ENCODE measurements around the gene VPS13D. TPM values are rescaled to one million over a fixed set of nuclear protein-coding genes. Genes with fewer than 3 reads are reported as not detected.

The VPS13D gene
- total RNA-seq, 1 experiment from 2014 or later = 13.1 TPM

DNA sequence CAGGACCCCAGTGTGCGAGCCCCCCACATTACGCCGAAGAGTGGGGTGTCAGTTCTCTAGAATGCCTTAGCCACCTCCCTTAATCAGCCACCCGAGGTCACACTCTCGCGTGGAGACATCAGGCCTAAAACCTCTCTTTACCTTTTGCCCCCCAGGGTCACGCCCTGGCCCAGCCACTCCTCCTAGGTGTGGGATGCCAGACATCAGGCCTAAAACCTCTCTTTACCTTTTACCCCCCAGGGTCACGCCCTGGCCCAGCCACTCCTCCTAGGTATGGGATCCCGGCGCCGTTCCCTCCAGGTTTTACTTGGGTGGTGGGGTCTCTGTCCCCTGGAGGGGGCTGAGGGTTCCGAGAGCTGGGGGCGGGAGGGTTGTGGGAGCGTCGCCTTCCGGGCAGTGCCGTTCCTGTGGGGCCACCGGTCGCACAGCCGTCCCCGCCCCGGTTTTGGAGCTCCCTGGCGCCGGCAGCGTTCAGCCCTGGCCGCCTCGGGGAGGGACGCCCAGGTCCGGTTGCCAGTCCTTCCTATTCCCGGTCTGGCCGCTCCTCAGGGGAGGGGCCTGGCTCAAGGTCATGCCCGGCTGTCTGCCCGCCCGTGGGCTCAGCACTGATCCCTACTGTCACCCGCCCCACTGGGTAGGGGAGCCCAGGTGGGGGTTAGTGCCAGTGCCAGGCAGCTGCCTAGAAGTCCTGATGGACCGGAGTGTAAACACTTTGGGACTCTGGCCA, 882 bp downstream of the VPS13D start:
- no peaks in the 10 kb centered on the region for H3K27me3 ChIP-seq (ENCODE audit: control insufficient read depth, insufficient read depth, low read length)
- peak; percentile 81 for DNase-seq
- peak overlapping the region; percentile 94 for H3K4me3 ChIP-seq (ENCODE audit: insufficient read depth, low read depth, low read length)
- H3K36me3 ChIP-seq (replicated peaks; ENCODE audit: control insufficient read depth, insufficient read depth, low read length) = no peaks in the 10 kb centered on the region

DNA sequence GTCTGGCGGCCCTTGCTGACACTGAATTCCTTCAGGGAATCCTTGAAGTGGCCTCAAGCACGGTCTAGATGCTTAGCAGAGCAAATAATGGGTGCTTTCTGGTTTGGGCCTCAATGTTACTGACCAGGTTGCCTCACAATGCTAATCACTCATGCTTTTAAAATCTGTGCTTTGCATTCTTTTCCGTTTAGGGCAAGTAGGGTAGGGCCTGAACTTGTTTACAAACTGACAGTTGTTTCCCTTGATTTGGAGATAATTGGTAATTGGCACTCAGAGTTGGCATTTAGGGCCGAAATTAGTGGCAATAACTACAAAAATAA, 1.4 kb downstream of the VPS13D start:
- H3K27me3 ChIP-seq (ENCODE audit: control insufficient read depth, insufficient read depth, low read length) = no peaks in the 10 kb centered on the region
- peak overlapping the region; percentile 94 for H3K4me3 ChIP-seq (ENCODE audit: insufficient read depth, low read depth, low read length)
- no peak for DNase-seq
- H3K36me3 ChIP-seq (replicated peaks; ENCODE audit: control insufficient read depth, insufficient read depth, low read length) = no peaks in the 10 kb centered on the region

DNA sequence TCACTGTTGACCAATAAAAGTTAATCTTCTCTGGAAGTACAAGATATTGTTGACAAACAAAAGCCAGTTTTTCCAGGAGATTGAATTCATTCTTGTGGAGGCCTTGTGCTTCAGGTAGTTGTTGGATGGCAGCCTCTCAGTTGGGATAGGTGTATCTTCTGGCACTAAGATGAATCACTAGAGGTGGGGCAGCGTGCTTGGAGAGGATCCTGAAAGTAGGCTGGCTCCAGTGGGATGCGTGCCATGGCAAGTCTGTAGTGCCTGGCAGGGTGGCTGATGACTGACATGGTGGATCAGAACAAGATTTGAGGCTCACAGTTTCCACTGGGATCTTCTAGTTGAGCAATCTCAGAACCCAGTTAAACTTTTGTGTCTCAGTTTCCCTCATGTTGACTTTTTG, 2.4 kb downstream of the VPS13D start:
- no peak overlapping the region for H3K4me3 ChIP-seq (ENCODE audit: insufficient read depth, low read depth, low read length)
- DNase-seq = no peak
- no peaks in the 10 kb centered on the region for H3K36me3 ChIP-seq (replicated peaks; ENCODE audit: control insufficient read depth, insufficient read depth, low read length)
- H3K27me3 ChIP-seq (ENCODE audit: control insufficient read depth, insufficient read depth, low read length) = no peaks in the 10 kb centered on the region

DNA sequence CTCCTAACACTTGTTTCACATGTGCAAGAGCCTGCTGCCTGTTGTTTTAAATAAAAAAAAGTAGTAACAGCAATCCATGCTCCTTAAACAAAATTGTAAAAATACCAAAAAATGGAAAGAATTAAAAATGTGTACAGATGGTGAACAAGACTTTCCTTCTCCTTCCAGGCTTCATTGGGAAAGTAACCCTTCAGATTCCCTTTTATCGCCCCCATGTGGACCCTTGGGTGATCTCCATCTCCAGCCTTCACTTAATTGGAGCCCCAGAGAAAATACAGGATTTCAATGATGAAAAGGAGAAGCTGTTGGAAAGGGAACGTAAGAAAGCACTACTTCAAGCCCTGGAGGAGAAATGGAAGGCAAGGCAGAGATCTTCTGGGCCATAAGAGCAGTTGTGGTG, 14.2 kb downstream of the VPS13D start:
- DNase-seq = peak; percentile 64
- peaks cover 2% of the 10 kb centered on the region; the same call in 1 of the 2 replicates for H3K36me3 ChIP-seq (replicated peaks; ENCODE audit: control insufficient read depth, insufficient read depth, low read length)
- no peak overlapping the region for H3K4me3 ChIP-seq (ENCODE audit: insufficient read depth, low read depth, low read length)
- H3K27me3 ChIP-seq (ENCODE audit: control insufficient read depth, insufficient read depth, low read length) = no peaks in the 10 kb centered on the region

DNA sequence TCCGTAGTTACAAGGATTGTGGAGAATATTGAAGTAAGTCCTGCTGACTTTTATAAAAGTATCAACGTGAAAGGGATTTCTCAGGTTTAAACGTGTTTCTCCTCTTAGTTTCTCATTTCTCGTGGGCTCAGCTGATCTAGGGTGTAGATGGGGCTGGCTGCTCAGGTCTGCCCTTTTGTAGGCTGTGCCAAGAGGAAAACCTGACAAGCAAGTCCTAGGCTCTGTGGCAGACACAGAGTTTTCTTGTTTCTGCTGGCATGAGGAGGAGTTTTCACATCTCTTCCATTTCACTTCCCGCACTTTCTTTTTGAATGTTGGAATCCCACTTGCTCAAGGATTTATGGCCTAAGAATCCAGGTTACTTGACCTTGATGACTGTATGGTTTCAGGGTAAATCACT, 14.8 kb downstream of the VPS13D start:
- DNase-seq = no peak
- H3K4me3 ChIP-seq (ENCODE audit: insufficient read depth, low read depth, low read length) = no peak overlapping the region
- H3K36me3 ChIP-seq (replicated peaks; ENCODE audit: control insufficient read depth, insufficient read depth, low read length) = peaks cover 2% of the 10 kb centered on the region; the same call in 1 of the 2 replicates
- no peaks in the 10 kb centered on the region for H3K27me3 ChIP-seq (ENCODE audit: control insufficient read depth, insufficient read depth, low read length)

DNA sequence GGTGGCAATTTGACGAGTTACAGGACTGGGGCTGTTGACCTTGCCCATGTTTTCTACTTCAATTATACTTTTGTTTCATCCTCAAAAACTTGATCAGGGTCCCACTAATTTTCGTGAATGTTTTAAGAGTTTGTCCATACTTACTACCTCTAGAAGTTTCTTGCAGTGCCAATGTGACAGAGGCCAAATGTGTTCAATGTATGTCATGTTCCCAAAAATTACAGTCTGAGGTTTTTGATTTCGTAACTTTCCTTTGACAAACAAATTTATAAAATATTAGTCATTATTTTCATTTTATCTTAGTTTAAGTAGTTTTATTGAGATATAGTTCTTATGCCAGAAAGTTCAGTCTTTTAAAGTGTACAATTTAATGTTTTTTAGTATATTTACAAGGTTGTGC, 15.3 kb downstream of the VPS13D start:
- Histone ChIP-seq H3K27me3 (ENCODE audit: control insufficient read depth, insufficient read depth, low read length) (no peaks in the 10 kb centered on the region), H3K36me3 (replicated peaks; ENCODE audit: control insufficient read depth, insufficient read depth, low read length) (peaks cover 3% of the 10 kb centered on the region; the same call in 1 of the 2 replicates), H3K4me3 (ENCODE audit: insufficient read depth, low read depth, low read length) (no peak overlapping the region)
- DNase-seq = no peak

DNA sequence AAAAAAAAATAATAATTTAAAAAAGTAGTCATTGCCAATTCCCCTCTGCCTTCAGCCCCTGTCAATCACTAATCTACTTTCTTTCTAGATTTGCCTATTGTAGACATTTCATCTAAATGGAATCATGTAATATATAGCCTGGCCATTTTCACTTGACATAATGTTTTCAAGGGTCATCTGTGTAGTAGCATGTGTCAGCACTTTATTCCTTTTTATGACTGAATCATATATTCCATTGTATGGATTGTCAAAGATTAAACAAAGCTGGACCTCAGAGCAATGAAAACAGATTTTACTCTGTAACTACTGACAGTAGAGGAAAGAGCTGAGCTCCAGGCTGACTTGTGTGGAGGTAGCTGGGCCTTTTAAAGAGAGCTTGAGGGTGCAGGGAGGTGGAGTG, 15.9 kb downstream of the VPS13D start:
- Histone ChIP-seq H3K4me3 (ENCODE audit: insufficient read depth, low read depth, low read length) (no peak overlapping the region), H3K27me3 (ENCODE audit: control insufficient read depth, insufficient read depth, low read length) (no peaks in the 10 kb centered on the region), H3K36me3 (replicated peaks; ENCODE audit: control insufficient read depth, insufficient read depth, low read length) (peaks cover 3% of the 10 kb centered on the region; the same call in 1 of the 2 replicates)
- DNase-seq = no peak

DNA sequence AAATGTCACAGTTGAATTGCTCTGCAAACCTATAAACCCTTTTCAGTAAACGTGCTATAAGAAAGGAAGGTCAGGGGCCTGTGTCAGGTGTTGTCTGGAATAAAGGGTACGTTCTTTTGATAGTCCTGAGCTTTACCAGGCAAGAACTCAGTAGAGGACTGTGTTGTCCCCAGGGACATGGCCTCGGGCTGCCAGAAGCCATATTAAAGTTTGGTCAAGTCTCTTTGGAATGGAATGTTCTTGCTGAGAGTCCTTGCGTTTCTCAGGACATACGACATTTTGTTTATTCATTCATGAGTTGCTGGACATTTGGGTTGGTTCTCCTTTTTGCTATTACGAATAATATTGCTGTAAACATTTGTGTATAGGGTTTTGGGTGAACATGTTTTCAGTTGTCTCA, 16.8 kb downstream of the VPS13D start:
- no peak overlapping the region for H3K4me3 ChIP-seq (ENCODE audit: insufficient read depth, low read depth, low read length)
- DNase-seq = no peak
- peaks cover 3% of the 10 kb centered on the region; the same call in 1 of the 2 replicates for H3K36me3 ChIP-seq (replicated peaks; ENCODE audit: control insufficient read depth, insufficient read depth, low read length)
- no peaks in the 10 kb centered on the region for H3K27me3 ChIP-seq (ENCODE audit: control insufficient read depth, insufficient read depth, low read length)

DNA sequence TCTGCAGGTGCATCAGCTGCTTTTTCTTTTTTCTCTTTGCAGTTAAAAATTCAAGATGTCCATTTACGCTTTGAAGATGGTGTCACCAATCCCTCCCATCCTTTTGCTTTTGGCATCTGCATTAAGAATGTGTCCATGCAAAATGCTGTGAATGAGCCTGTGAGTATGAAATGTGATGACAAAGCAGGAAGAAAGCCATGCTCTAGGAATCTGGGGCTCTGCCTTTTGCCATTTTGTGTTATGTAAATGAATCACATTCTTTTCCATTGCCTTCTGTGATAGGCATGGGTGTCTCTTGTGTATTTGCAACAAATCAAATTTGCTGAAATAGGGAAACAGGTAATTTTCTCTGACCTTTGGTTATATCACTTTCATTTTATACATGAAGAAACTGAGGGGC, 19.4 kb downstream of the VPS13D start:
- Histone ChIP-seq H3K36me3 (replicated peaks; ENCODE audit: control insufficient read depth, insufficient read depth, low read length) (peaks cover 3% of the 10 kb centered on the region; the same call in 1 of the 2 replicates), H3K4me3 (ENCODE audit: insufficient read depth, low read depth, low read length) (no peak overlapping the region), H3K27me3 (ENCODE audit: control insufficient read depth, insufficient read depth, low read length) (no peaks in the 10 kb centered on the region)
- DNase-seq = no peak

DNA sequence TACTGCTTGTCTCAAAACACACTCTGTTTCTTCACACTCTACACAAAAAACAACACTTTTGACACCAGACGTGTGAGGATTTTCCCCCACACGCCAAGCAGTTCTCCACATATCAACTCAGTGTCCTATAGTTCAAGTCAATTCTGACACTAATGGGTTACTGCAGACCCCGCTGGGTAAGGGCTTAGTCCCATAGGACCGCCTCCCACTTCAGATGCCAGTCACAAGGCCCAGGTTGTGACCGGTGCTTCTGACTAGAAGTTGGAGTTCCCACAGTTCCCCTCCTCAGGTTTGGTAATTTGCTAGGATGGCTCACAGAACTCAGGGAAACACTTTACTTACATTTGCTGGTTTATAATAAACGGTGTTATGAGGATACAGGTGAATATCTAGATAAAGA, 19.9 kb downstream of the VPS13D start:
- Histone ChIP-seq H3K4me3 (ENCODE audit: insufficient read depth, low read depth, low read length) (no peak overlapping the region), H3K27me3 (ENCODE audit: control insufficient read depth, insufficient read depth, low read length) (no peaks in the 10 kb centered on the region), H3K36me3 (replicated peaks; ENCODE audit: control insufficient read depth, insufficient read depth, low read length) (peaks cover 1% of the 10 kb centered on the region; the same call in 1 of the 2 replicates)
- no peak for DNase-seq

DNA sequence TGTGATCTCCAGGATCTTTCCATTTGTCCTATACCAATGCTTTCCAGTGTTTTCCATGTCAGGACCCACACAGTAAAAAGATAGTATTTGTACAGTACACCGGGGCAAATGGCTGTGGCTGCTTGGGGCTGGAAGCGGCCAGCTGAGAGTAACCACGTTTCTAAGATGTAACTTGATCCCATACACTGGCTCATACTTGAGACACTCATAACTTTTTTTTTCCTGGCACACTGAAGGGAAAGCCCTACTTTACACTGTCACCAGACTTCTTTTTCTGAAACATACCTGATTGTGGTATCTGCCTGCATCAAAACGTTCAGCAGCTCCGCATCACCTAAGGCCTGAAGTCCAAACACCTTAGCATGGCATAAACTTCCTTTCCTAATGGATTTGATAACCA, 21.6 kb downstream of the VPS13D start:
- H3K27me3 ChIP-seq (ENCODE audit: control insufficient read depth, insufficient read depth, low read length) = no peaks in the 10 kb centered on the region
- DNase-seq = no peak
- no peak overlapping the region for H3K4me3 ChIP-seq (ENCODE audit: insufficient read depth, low read depth, low read length)
- peaks cover 4% of the 10 kb centered on the region for H3K36me3 ChIP-seq (replicated peaks; ENCODE audit: control insufficient read depth, insufficient read depth, low read length)

DNA sequence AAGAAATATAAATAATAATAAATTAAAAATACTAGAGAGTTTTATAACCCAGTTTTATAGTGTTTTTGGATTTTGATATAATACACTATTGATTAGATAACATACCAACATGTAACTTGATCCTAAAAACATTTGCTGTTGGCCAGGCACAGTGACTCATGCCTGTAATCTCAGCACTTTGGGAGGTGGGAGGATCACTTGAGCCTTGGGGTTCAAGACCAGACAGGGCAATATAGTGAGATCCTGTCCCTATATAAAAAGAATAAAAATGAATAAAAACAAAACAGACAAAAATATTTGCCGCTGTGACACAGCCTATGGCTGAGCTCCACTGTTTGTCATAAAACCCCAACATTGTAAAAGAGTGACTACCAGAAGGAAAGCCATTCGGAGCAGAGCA, 26.1 kb downstream of the VPS13D start:
- Histone ChIP-seq H3K4me3 (ENCODE audit: insufficient read depth, low read depth, low read length) (no peak overlapping the region), H3K27me3 (ENCODE audit: control insufficient read depth, insufficient read depth, low read length) (no peaks in the 10 kb centered on the region)
- DNase-seq = no peak

DNA sequence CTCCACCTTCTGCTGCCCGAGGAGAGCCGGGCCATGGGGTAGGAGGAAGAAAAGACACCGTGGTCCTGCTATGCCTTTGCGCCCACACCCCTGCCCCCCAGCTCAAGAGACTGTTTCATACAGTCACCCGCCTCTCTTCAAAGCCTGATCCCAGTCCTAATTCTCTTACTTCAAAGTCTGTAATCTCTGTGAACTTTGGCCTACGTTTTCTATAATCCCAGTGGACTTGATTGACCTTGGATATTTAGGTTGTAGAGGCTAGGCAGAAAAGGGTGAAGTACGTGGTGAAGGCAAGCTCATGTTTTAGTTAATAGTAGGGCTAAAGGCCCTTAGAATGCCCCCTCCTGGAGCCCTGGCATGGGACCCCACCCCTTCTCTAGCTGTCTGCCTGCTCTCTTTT, 28.4 kb downstream of the VPS13D start:
- no peak for DNase-seq
- H3K36me3 ChIP-seq (replicated peaks; ENCODE audit: control insufficient read depth, insufficient read depth, low read length) = peaks cover 12% of the 10 kb centered on the region
- H3K4me3 ChIP-seq (ENCODE audit: insufficient read depth, low read depth, low read length) = no peak overlapping the region
- no peaks in the 10 kb centered on the region for H3K27me3 ChIP-seq (ENCODE audit: control insufficient read depth, insufficient read depth, low read length)

More for the DNA sequence above, 26.1 kb downstream of the VPS13D start:
- H3K36me3 ChIP-seq (replicated peaks; ENCODE audit: control insufficient read depth, insufficient read depth, low read length) = peaks cover 7% of the 10 kb centered on the region

DNA sequence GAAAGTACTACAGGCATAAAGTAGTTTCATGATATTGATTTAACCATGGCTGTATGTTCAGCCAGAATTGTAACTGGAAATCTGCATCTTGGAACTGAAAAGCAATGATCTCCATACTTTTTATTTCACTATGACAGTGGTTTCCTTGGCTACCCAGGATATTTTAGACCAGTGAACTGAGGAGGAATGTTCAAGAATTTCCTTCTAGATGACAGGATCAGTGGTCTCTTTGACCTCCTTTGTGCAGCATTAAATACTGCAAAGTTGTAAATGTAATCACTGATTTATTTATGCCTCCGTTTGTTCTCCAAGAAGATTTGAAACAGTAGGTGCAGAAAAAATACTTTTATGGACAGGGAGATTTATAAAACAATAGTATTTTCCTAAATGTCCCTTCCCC, 39.5 kb downstream of the VPS13D start:
- Histone ChIP-seq H3K36me3 (replicated peaks; ENCODE audit: control insufficient read depth, insufficient read depth, low read length) (peaks cover 9% of the 10 kb centered on the region), H3K27me3 (ENCODE audit: control insufficient read depth, insufficient read depth, low read length) (no peaks in the 10 kb centered on the region), H3K4me3 (ENCODE audit: insufficient read depth, low read depth, low read length) (no peak overlapping the region)
- DNase-seq = no peak

DNA sequence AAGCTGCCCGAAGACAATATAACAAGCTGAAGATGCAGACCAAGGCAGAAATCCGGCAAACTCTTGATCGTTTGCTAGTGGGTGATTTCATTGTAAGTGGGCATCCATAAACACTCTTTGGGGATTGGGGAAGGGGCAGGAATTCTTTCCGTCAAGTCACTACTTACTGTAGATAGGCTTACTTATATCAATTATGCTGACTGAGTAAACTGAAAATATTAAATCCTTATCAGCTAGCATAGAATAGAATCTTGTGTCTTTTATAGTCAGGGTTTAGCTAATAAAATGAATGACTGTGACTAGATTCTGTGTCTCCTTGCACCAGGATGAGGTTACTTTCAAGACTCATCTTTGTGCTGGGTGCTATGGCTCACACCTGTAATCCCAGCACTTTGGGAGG, 41.2 kb downstream of the VPS13D start:
- Histone ChIP-seq H3K27me3 (ENCODE audit: control insufficient read depth, insufficient read depth, low read length) (no peaks in the 10 kb centered on the region), H3K36me3 (replicated peaks; ENCODE audit: control insufficient read depth, insufficient read depth, low read length) (peaks cover 9% of the 10 kb centered on the region), H3K4me3 (ENCODE audit: insufficient read depth, low read depth, low read length) (no peak overlapping the region)
- DNase-seq = no peak

DNA sequence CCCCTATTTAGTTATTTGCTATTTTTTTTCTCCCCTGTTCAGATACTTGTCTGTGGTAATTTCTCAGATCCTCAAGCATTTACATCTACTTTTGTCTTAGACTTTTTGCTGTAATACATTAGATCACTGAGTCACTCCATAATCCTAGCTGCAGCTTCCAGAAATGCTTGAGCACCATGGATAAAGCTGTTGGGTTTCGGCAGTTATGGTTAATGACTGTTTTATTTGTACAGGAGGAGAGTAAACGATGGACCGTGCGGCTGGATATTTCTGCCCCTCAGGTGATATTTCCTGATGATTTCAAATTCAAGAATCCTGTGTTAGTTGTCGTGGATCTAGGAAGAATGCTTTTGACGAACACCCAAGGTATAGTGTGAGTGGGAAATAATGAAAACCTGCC, 42.9 kb downstream of the VPS13D start:
- peaks cover 9% of the 10 kb centered on the region for H3K36me3 ChIP-seq (replicated peaks; ENCODE audit: control insufficient read depth, insufficient read depth, low read length)
- no peaks in the 10 kb centered on the region for H3K27me3 ChIP-seq (ENCODE audit: control insufficient read depth, insufficient read depth, low read length)
- DNase-seq = no peak
- no peak overlapping the region for H3K4me3 ChIP-seq (ENCODE audit: insufficient read depth, low read depth, low read length)

All from H7 (cell line).